AG04449 (cell line): ENCODE results near the gene CLMN.

Source experiments
- CTCF ChIA-PET: fragments of 350-600 bp; formaldehyde crosslinking; extraction: SDS; loops from one replicate; lab custom pipeline; 2021; ENCODE audit warnings: antibody characterized with exemption; lab: Yijun Ruan, JAX
- POLR2A ChIA-PET: fragments of 400-600, 350-600 bp; formaldehyde crosslinking; extraction: SDS; loops from one replicate; lab custom pipeline; 2020; ENCODE audit warnings: antibody characterized with exemption, inconsistent platforms; lab: Yijun Ruan, JAX
- DNase-seq: peaks from one replicate; pipeline ENCODE4 v3.0.0-alpha.2; 2010; ENCODE audit warnings: low read depth, low spot score
- H3K4me3 ChIP-seq: 2 replicates; pipeline ENCODE4 v1.5.1; 2011; ENCODE audit warnings: low read depth, mild to moderate bottlenecking, control low read depth, low read length
- CTCF ChIP-seq: IDR thresholded peaks from one replicate; pipeline ENCODE4 v1.5.1; 2011; ENCODE audit warnings: mild to moderate bottlenecking, moderate library complexity, low read length, control low read depth, inconsistent platforms; ENCODE audit not compliant: insufficient read depth; ENCODE audit errors: missing control alignments

CLMN gene

DNA sequence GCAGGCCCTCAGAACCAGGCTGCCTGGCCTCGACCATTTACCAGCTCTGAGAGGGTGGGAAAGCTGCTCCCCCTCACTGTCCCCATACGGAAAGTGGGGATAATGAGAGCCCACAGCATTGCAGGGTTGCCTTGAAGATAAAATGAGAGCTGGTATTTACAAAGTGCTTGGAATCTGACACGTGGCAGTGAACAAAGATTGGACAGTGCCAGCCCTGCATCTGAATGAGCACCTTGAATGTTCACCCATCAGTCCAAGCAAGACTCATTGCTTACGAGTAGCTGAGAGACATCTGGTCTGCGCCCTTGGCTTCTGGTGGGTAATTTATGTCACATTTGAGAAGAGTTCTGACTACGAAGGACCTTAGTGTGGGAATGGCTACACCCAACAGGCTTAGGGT lies 67.5 kb downstream of the CLMN start:
- ChIA-PET CTCF (no interaction called here), POLR2A (no interaction called here)
- DNase-seq: no peak
- no peak overlapping the region for H3K4me3 ChIP-seq
- no peak for TF ChIP-seq CTCF

DNA sequence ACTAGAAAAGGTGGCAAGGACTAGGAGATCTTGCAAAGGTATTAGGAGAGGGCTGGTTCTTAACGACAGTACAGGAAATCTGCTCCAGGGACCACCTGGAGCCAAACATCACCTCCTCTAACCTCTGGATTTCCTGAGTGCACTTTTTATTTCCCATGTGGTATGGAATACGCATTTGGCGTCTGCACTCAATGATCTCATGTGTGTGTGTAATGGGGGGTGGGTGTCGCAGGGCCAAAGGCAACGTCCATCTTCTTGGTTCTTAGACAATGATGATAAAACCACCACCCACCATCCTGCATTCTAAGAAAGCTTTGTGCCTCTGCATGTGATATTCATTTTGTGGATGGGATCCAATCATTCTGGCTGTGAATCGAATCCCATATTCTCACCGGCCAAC lies 68.8 kb downstream of the CLMN start:
- no peak overlapping the region for H3K4me3 ChIP-seq
- CTCF ChIA-PET: no interaction called here
- POLR2A ChIA-PET: no interaction called here
- no peak for TF ChIP-seq CTCF
- DNase-seq: no peak

GRCh38 chr14:95250140-95250769 lies 69.5 kb downstream of the CLMN start:
- CTCF ChIA-PET: no interaction called here
- no peak overlapping the region for H3K4me3 ChIP-seq
- POLR2A ChIA-PET: no interaction called here
- DNase-seq: no peak
- TF ChIP-seq CTCF: no peak

GRCh38 chr14:95248432-95248831 lies 71.3 kb downstream of the CLMN start:
- ChIA-PET CTCF (interaction anchor here (0.6 kb wide), 1 partner anchor 230 kb away, joined by 3 read pairs; no protein-coding TSS in a partner anchor), POLR2A (no interaction called here)
- no peak overlapping the region; the same call in 1 of the 2 replicates for H3K4me3 ChIP-seq
- no peak for TF ChIP-seq CTCF
- DNase-seq: no peak

DNA sequence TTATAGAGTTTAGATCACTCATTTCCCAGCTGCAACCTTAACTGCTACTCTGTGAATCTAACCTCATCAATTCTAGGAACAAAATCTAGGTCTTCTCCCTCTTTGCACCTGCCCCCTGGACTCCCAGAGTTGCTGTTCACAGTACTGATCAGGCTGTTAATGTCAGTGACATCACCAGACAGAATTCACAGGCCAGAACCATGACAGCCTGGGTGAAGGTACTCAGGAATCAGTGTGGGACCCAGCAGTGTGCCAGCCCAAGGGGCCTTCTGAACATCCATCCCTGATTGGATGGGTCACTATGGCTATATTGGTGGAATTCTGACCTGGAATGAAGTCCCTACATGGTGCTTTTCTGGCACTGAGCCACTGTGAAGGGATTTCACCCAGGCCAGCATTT lies 72.8 kb downstream of the CLMN start:
- no peak for DNase-seq
- ChIA-PET POLR2A (no interaction called here), CTCF (interaction anchor here (1.1 kb wide), 1 partner anchor 16 kb away, joined by 3 read pairs; no protein-coding TSS in a partner anchor)
- TF ChIP-seq CTCF: no peak
- no peak overlapping the region for H3K4me3 ChIP-seq

GRCh38 chr14:95245334-95245733 lies 74.4 kb downstream of the CLMN start:
- no peak for TF ChIP-seq CTCF
- DNase-seq: no peak
- POLR2A ChIA-PET: no interaction called here
- H3K4me3 ChIP-seq: no peak overlapping the region
- CTCF ChIA-PET: interaction anchor here (1.7 kb wide), 1 partner anchor 13 kb away, joined by 4 read pairs; no protein-coding TSS in a partner anchor
